ENCODE data around the gene TSPAN10. TPM values are rescaled to one million over a fixed set of nuclear protein-coding genes. Genes with fewer than 3 reads are reported as not detected.
A peak's percentile ranks its signal among the peaks of the same experiment; 100 is the strongest.
"Not testable (repeated sequence)": the region's sequence is repeated elsewhere in the genome, so short reads cannot be mapped to it uniquely, and the experiment has no call there.

TSPAN10 gene
- polyA plus RNA-seq, 1 donor from 2014 or later, result 0.36 TPM

- no peak overlapping the region for H3K27ac Mint-ChIP-seq
Observed at GRCh38 chr17:81662002-81662401, 25.0 kb downstream of the TSPAN10 start.

GRCh38 chr17:81664051-81664470 lies 27.1 kb downstream of the TSPAN10 start:
- Mint-ChIP-seq H3K36me3 (no peaks in the 10 kb centered on the region), H3K4me3 (peak overlapping the region in 3 of 4 donors; percentile 8 to 23 (median 12)), H3K9me3 (no peaks in the 10 kb centered on the region), H3K4me1 (peaks cover 9 to 20% (median 16%) of the 10 kb centered on the region in 3 donors), H3K27ac (no peak overlapping the region), H3K27me3 (no peaks in the 10 kb centered on the region)

More at GRCh38 chr17:81662002-81662401, 25.0 kb downstream of the TSPAN10 start:
- Mint-ChIP-seq H3K9me3 (no peaks in the 10 kb centered on the region), H3K4me1 (peaks cover 4 to 13% (median 6%) of the 10 kb centered on the region in 3 donors), H3K4me3 (no peak overlapping the region), H3K27me3 (no peaks in the 10 kb centered on the region), H3K36me3 (no peaks in the 10 kb centered on the region)

GRCh38 chr17:81665205-81666091 lies 28.5 kb downstream of the TSPAN10 start:
- H3K9me3 Mint-ChIP-seq, result no peaks in the 10 kb centered on the region
- peaks cover 9 to 20% (median 16%) of the 10 kb centered on the region in 3 donors for H3K4me1 Mint-ChIP-seq
- H3K27ac Mint-ChIP-seq, result peak overlapping the region; percentile 93 to 97 (median 96)
- H3K36me3 Mint-ChIP-seq, result no peaks in the 10 kb centered on the region
- H3K4me3 Mint-ChIP-seq, result peak overlapping the region; percentile 92 to 97 (median 94)
- no peaks in the 10 kb centered on the region for H3K27me3 Mint-ChIP-seq

GRCh38 chr17:81666092-81666341 lies 29.0 kb downstream of the TSPAN10 start:
- H3K27me3 Mint-ChIP-seq, result no peaks in the 10 kb centered on the region
- H3K9me3 Mint-ChIP-seq, result no peaks in the 10 kb centered on the region
- peak overlapping the region; percentile 92 to 97 (median 94) for H3K4me3 Mint-ChIP-seq
- H3K27ac Mint-ChIP-seq, result peak overlapping the region; percentile 93 to 97 (median 96)
- no peaks in the 10 kb centered on the region for H3K36me3 Mint-ChIP-seq
- H3K4me1 Mint-ChIP-seq, result peaks cover 9 to 20% (median 16%) of the 10 kb centered on the region in 3 donors

GRCh38 chr17:81666342-81667191 lies 29.6 kb downstream of the TSPAN10 start, which contains the start of the genes CCDC137 and OXLD1:
TSS of gene CCDC137 (plus strand) at chr17:81666737. CDS start at chr17:81666767, 30 bp downstream.
TSS of gene OXLD1 (minus strand) at chr17:81666605. CDS start at chr17:81666577, 28 bp downstream.
- Mint-ChIP-seq H3K4me3 (peak within 1 kb of the TSS; percentile 92 to 97 (median 96)), H3K4me1 (peaks cover 9 to 20% (median 16%) of the 10 kb centered on the region in 3 donors), H3K36me3 (no peaks in the 10 kb centered on the region), H3K27me3 (no peaks in the 10 kb centered on the region), H3K9me3 (no peaks in the 10 kb centered on the region), H3K27ac (peak within 1 kb of the TSS; percentile 93 to 97 (median 96))

- peaks cover 9 to 20% (median 16%) of the 10 kb centered on the region in 3 donors for H3K4me1 Mint-ChIP-seq
- H3K9me3 Mint-ChIP-seq, result no peaks in the 10 kb centered on the region
- H3K27ac Mint-ChIP-seq, result peak overlapping the region in 2 of 3 donors; percentile 73 to 77
- H3K27me3 Mint-ChIP-seq, result no peaks in the 10 kb centered on the region
- H3K36me3 Mint-ChIP-seq, result no peaks in the 10 kb centered on the region
- peak overlapping the region; percentile 92 to 97 (median 96) for H3K4me3 Mint-ChIP-seq
Observed at GRCh38 chr17:81667754-81668153, 30.8 kb downstream of the TSPAN10 start.

- no peaks in the 10 kb centered on the region for H3K27me3 Mint-ChIP-seq
- no peak overlapping the region for H3K4me3 Mint-ChIP-seq
- H3K27ac Mint-ChIP-seq, result no peak overlapping the region
- H3K36me3 Mint-ChIP-seq, result no peaks in the 10 kb centered on the region
- no peaks in the 10 kb centered on the region for H3K9me3 Mint-ChIP-seq
- peaks cover 6 to 12% (median 6%) of the 10 kb centered on the region in 3 donors for H3K4me1 Mint-ChIP-seq
Observed at GRCh38 chr17:81672504-81672903, 35.5 kb downstream of the TSPAN10 start.

GRCh38 chr17:81672954-81673353 lies 36.0 kb downstream of the TSPAN10 start:
- H3K9me3 Mint-ChIP-seq, result no peaks in the 10 kb centered on the region

GRCh38 chr17:81673561-81674258 lies 36.7 kb downstream of the TSPAN10 start:
- no peak overlapping the region for H3K4me3 Mint-ChIP-seq
- H3K9me3 Mint-ChIP-seq, result no peaks in the 10 kb centered on the region
- no peaks in the 10 kb centered on the region for H3K36me3 Mint-ChIP-seq
- H3K4me1 Mint-ChIP-seq, result peaks cover 0 to 4% (median 2%) of the 10 kb centered on the region in 3 donors
- no peaks in the 10 kb centered on the region for H3K27me3 Mint-ChIP-seq
- peak overlapping the region in 1 of 3 donors; percentile 71 for H3K27ac Mint-ChIP-seq

More at GRCh38 chr17:81672954-81673353, 36.0 kb downstream of the TSPAN10 start:
- Mint-ChIP-seq H3K4me3 (no peak overlapping the region), H3K36me3 (no peaks in the 10 kb centered on the region), H3K27me3 (no peaks in the 10 kb centered on the region), H3K27ac (no peak overlapping the region), H3K4me1 (peaks cover 1 to 8% (median 4%) of the 10 kb centered on the region in 3 donors)

- not testable (repeated sequence) for H3K4me1 Mint-ChIP-seq, H3K36me3 Mint-ChIP-seq, H3K9me3 Mint-ChIP-seq, H3K27me3 Mint-ChIP-seq
- H3K27ac Mint-ChIP-seq, result peak overlapping the region in 2 of 3 donors; percentile 7 to 63
- H3K4me3 Mint-ChIP-seq, result peak overlapping the region in 2 of 4 donors; percentile 60 to 71
Observed at GRCh38 chr17:81675515-81676221, 38.7 kb downstream of the TSPAN10 start.

- no peak overlapping the region for H3K27ac Mint-ChIP-seq
- H3K27me3 Mint-ChIP-seq, result no peaks in the 10 kb centered on the region
- H3K4me3 Mint-ChIP-seq, result peak overlapping the region in 1 of 4 donors; percentile 22
- H3K9me3 Mint-ChIP-seq, result no peaks in the 10 kb centered on the region
- H3K36me3 Mint-ChIP-seq, result no peaks in the 10 kb centered on the region
- peaks cover 2 to 4% (median 4%) of the 10 kb centered on the region in 3 donors for H3K4me1 Mint-ChIP-seq
Observed at GRCh38 chr17:81676906-81677305, 39.9 kb downstream of the TSPAN10 start.

- H3K4me3 Mint-ChIP-seq, result peak overlapping the region in 1 of 4 donors; percentile 80
Observed at GRCh38 chr17:81680150-81680549, 43.2 kb downstream of the TSPAN10 start.

GRCh38 chr17:81681672-81682071 lies 44.7 kb downstream of the TSPAN10 start:
- no peaks in the 10 kb centered on the region for H3K9me3 Mint-ChIP-seq
- no peaks in the 10 kb centered on the region for H3K27me3 Mint-ChIP-seq
- no peaks in the 10 kb centered on the region for H3K36me3 Mint-ChIP-seq
- no peak overlapping the region for H3K27ac Mint-ChIP-seq
- H3K4me3 Mint-ChIP-seq, result peak overlapping the region in 2 of 4 donors; percentile 60 to 62
- H3K4me1 Mint-ChIP-seq, result peaks cover 14 to 24% (median 16%) of the 10 kb centered on the region in 3 donors

More at GRCh38 chr17:81680150-81680549, 43.2 kb downstream of the TSPAN10 start:
- Mint-ChIP-seq H3K27ac (peak overlapping the region in 1 of 3 donors; percentile 79), H3K4me1 (peaks cover 14 to 20% (median 16%) of the 10 kb centered on the region in 3 donors), H3K9me3 (no peaks in the 10 kb centered on the region), H3K36me3 (no peaks in the 10 kb centered on the region), H3K27me3 (no peaks in the 10 kb centered on the region)
